GM12878 (cell line): ENCODE results near the gene LAMA4. TPM values are rescaled to one million over a fixed set of nuclear protein-coding genes. Genes with fewer than 3 reads are reported as not detected.

ENCODE experiments used
- ATAC-seq: fragments of 200-7000 bp; cut with Tn5 transposase; 3 replicates; pipeline ENCODE4 v1.9.1; 2020; ENCODE audit warnings: mild to moderate bottlenecking, moderate library complexity
- BruUV-seq: library from RNA; stranded (reverse); fragments of 400-500 nt; replicated peaks from 2 replicates; lab custom pipeline; 2021; lab: Mats Ljungman, UMichigan
- CTCF ChIA-PET: fragments of 300-600 bp; sonication (Branson Sonifier 250); formaldehyde crosslinking; extraction: SDS; loops from one replicate; lab custom pipeline; 2021; ENCODE audit warnings: inconsistent platforms; lab: Yijun Ruan, JAX
- POLR2A ChIA-PET: fragments of 350-600 bp; formaldehyde crosslinking; extraction: SDS; loops from one replicate; lab custom pipeline; 2021; ENCODE audit warnings: inconsistent platforms; lab: Charles Lee
- RAD21 ChIA-PET: fragments of 300-600 bp; sonication (Branson Sonifier 250); formaldehyde crosslinking; loops from one replicate; lab custom pipeline; 2023; ENCODE audit warnings: antibody characterized with exemption; ENCODE audit not compliant: unreplicated experiment; lab: Charles Lee
- SMC1A ChIA-PET: fragments of 300-600 bp; sonication (Branson Sonifier 250); formaldehyde crosslinking; loops from one replicate; lab custom pipeline; 2023; ENCODE audit not compliant: unreplicated experiment, uncharacterized antibody; lab: Charles Lee
- DNase-seq: peaks from one replicate; pipeline ENCODE4 v3.0.0-alpha.2; 2011; ENCODE audit warnings: low read depth, low spot score
- FAIRE-seq: peaks from 3 replicates; lab custom pipeline; 2011; peaks lifted over from hg19 to GRCh38; lab: Jason Lieb, UNC
- H2AFZ ChIP-seq: 2 replicates; pipeline ENCODE4 v1.6.0; 2011; ENCODE audit warnings: low read depth, low read length, control low read depth; ENCODE audit not compliant: control insufficient read depth
- H3K27ac ChIP-seq: 2 replicates; pipeline ENCODE4 v1.5.1; 2011; ENCODE audit warnings: control low read depth; ENCODE audit not compliant: control insufficient read depth, insufficient read depth
- H3K27me3 ChIP-seq, 2 experiments: replicated peaks in 1 of 2; 2 replicates each; pipeline versions ENCODE4 v1.6.0 to v1.6.1; 2011; ENCODE audit warnings: low read length in 1 of 2; ENCODE audit not compliant: control insufficient read depth in 2 of 2, insufficient read depth in 2 of 2
- H3K36me3 ChIP-seq, 2 experiments: 2 replicates each; pipeline ENCODE4 v1.5.1; 2011; ENCODE audit warnings: low read length in 1 of 2; ENCODE audit not compliant: control insufficient read depth in 2 of 2, insufficient read depth in 2 of 2
- H3K4me1 ChIP-seq: 2 replicates; pipeline ENCODE4 v1.6.1; 2011; ENCODE audit warnings: mild to moderate bottlenecking, low read length, moderate library complexity, mixed read lengths; ENCODE audit not compliant: control insufficient read depth, insufficient read depth
- H3K4me2 ChIP-seq: 2 replicates; pipeline ENCODE4 v1.6.0; 2011; ENCODE audit warnings: control low read depth; ENCODE audit not compliant: control insufficient read depth, insufficient read depth
- H3K4me3 ChIP-seq: fragments of 200-600 bp; sonication (generic); 2 replicates; pipeline ENCODE4 v1.5.1; 2016
- H3K79me2 ChIP-seq: 2 replicates; pipeline ENCODE4 v1.6.0; 2011; ENCODE audit warnings: low read length; ENCODE audit not compliant: control insufficient read depth, insufficient read depth
- H3K9ac ChIP-seq: 2 replicates; pipeline ENCODE4 v1.8.0; 2011; ENCODE audit warnings: low read length, control low read depth, mixed read lengths; ENCODE audit not compliant: control insufficient read depth, insufficient read depth
- H3K9me3 ChIP-seq: replicated peaks from 3 replicates; pipeline ENCODE4 v1.5.1; 2011; ENCODE audit warnings: mild to moderate bottlenecking, low read length; ENCODE audit not compliant: control insufficient read depth, insufficient read depth
- H4K20me1 ChIP-seq: 2 replicates; pipeline ENCODE4 v1.6.0; 2011; ENCODE audit not compliant: control insufficient read depth, insufficient read depth
- HDAC6 ChIP-seq: fragments of 200-600 bp; sonication (generic); IDR thresholded peaks from one replicate; pipeline ENCODE4 v1.8.0; 2017; ENCODE audit warnings: antibody characterized with exemption; ENCODE audit not compliant: unreplicated experiment
- PAX8 ChIP-seq: fragments of 450-650 bp; IDR thresholded peaks from 2 replicates; pipeline ENCODE4 v1.6.1; 2017; ENCODE audit warnings: mild to moderate bottlenecking, moderate library complexity
- PML ChIP-seq: IDR thresholded peaks from 2 replicates; pipeline ENCODE4 v1.6.1; 2012; ENCODE audit warnings: low read length, inconsistent platforms
- RUNX3 ChIP-seq: IDR thresholded peaks from 2 replicates; pipeline ENCODE4 v1.6.1; 2012; ENCODE audit warnings: low read length, inconsistent platforms
- YBX1 ChIP-seq: fragments of 450-650 bp; IDR thresholded peaks from 2 replicates; pipeline ENCODE4 v1.6.1; 2016; ENCODE audit warnings: antibody characterized with exemption
- ZBED1 ChIP-seq: IDR thresholded peaks from 2 replicates; pipeline ENCODE4 v1.6.1; 2016; ENCODE audit warnings: borderline replicate concordance
- ZNF207 ChIP-seq: fragments of 450-650 bp; IDR thresholded peaks from 2 replicates; pipeline ENCODE4 v1.6.1; 2014; ENCODE audit warnings: antibody characterized with exemption, mild to moderate bottlenecking, borderline replicate concordance
- WGBS: methylation state at CpG from one replicate; pipeline ENCODE4 v1.1.6; 2016; ENCODE audit warnings: low lambda C conversion rate; ENCODE audit not compliant: insufficient replicate concordance, insufficient coverage; ENCODE audit errors: missing lambda C conversion rate; 5-methylcytosine and 5-hydroxymethylcytosine counted together
- in situ Hi-C: fragments of 300-500 bp; cut with MboI; formaldehyde crosslinking; loops from 9 replicates; pipeline ENCODE4 v1.14.3; 2018; ENCODE audit warnings: mixed read lengths
- intact Hi-C: fragments of 100-400 bp; cut with micrococcal nuclease; formaldehyde crosslinking; loops from one replicate; pipeline ENCODE4 v1.14.2; 2022; ENCODE audit not compliant: unreplicated experiment
- polyA plus RNA-seq, 11 experiments: library from polyadenylated mRNA; depleted of rRNA in 4 of 11; unstranded in 6 of 11; stranded (reverse) in 5 of 11; fragments of >200 nt; fragmentation: Nextera tagmentation in 4 of 11; fragmentation: Illumina TruSeq in 1 of 11; extraction: Ambion mirVana in 4 of 11; extraction: Trizol in 1 of 11; gene quantifications; 1 replicate in 1 of 11; 2 replicates in 10 of 11; pipeline versions ENCODE4 v1.2.1 to v1.2.3, GENCODE V29; 2011 to 2016; ENCODE audit warnings: inconsistent platforms in 2 of 11, missing spikeins in 2 of 11, low read depth in 1 of 11
- total RNA-seq, 4 experiments: library from RNA; depleted of rRNA in 3 of 4; stranded (reverse); fragments of >200 nt in 3 of 4; fragmentation: Illumina TruSeq in 1 of 4; extraction: Trizol in 1 of 4; gene quantifications; 2 replicates each; pipeline versions ENCODE4 v1.2.1 to v1.2.3, GENCODE V29; 2013 to 2021
- TF ChIP-seq, protein P1 (sequence below): IDR thresholded peaks from 2 replicates; pipeline ENCODE4 v1.6.1; 2012; ENCODE audit warnings: mild to moderate bottlenecking, low read depth, low read length
- TF ChIP-seq, protein P2 (sequence below): IDR thresholded peaks from 2 replicates; pipeline ENCODE4 v1.6.1; 2011; ENCODE audit warnings: borderline replicate concordance, low read depth, mild to moderate bottlenecking, moderate library complexity, low read length; ENCODE audit not compliant: insufficient read depth, poor library complexity, severe bottlenecking
- TF ChIP-seq, protein P3 (sequence below): fragments of 450-650 bp; formaldehyde crosslinking; IDR thresholded peaks from 2 replicates; pipeline ENCODE4 v1.4.0; 2020; ENCODE audit warnings: mild to moderate bottlenecking, moderate library complexity
- TF ChIP-seq, protein P4 (sequence below): IDR thresholded peaks from 2 replicates; pipeline ENCODE4 v1.6.1; 2011; ENCODE audit warnings: mild to moderate bottlenecking, low read depth, low read length, moderate library complexity; ENCODE audit not compliant: insufficient replicate concordance
- TF ChIP-seq, protein P5 (sequence below): fragments of 450-650 bp; IDR thresholded peaks from 2 replicates; pipeline ENCODE4 v1.6.1; 2016; ENCODE audit warnings: mild to moderate bottlenecking

Gene LAMA4
- total and polyA plus RNA-seq, 10 of the 15 experiments (the other 5 are each of a cell fraction or from before 2014, with no cell fraction given): 0.11 to 0.21 (median 0.14) TPM; not detected in 7

DNA sequence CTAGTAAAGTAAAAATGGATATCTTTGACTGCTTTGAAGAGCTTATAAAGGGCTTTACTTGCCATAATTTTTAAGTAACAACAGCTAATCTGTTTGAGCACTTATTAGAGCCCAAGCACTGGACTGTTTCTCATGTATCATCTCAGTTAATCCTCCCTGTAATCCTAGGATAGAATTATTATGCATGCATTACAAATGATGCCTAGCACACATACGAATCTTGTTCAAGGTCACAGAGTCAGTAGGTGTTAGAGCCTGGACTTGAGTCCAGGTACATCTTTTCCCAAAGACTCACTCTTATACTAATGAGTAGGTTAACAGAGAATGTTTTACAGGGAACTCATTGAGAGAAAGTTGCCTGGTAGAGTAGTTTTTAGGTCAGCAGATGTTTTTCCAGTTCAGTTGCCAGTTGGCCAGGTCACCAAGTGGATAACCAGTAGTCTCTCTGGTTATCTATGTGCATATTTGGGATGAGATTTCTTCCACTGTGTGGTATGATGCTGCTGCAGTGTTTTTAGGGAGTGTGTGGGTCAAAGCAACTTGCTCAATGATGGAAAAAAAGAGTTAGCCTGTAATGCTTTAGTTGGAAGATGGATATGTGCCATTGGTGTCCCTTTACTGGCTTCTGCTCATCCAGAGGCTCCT is 32.3 kb upstream of the LAMA4 start:
- intact Hi-C loops: no loop called here
- CTCF ChIA-PET: interaction anchor here (1.7 to 2.6 kb wide), 3 partner anchors 9 to 106 kb away, joined by 5 to 8 read pairs (median 7); no protein-coding TSS in a partner anchor
- TF ChIP-seq PML (no peak), PAX8 (no peak), ZNF207 (no peak), YBX1 (no peak), ZBED1 (no peak), RUNX3 (no peak), HDAC6 (no peak)
- TF ChIP-seq, protein P1, sequence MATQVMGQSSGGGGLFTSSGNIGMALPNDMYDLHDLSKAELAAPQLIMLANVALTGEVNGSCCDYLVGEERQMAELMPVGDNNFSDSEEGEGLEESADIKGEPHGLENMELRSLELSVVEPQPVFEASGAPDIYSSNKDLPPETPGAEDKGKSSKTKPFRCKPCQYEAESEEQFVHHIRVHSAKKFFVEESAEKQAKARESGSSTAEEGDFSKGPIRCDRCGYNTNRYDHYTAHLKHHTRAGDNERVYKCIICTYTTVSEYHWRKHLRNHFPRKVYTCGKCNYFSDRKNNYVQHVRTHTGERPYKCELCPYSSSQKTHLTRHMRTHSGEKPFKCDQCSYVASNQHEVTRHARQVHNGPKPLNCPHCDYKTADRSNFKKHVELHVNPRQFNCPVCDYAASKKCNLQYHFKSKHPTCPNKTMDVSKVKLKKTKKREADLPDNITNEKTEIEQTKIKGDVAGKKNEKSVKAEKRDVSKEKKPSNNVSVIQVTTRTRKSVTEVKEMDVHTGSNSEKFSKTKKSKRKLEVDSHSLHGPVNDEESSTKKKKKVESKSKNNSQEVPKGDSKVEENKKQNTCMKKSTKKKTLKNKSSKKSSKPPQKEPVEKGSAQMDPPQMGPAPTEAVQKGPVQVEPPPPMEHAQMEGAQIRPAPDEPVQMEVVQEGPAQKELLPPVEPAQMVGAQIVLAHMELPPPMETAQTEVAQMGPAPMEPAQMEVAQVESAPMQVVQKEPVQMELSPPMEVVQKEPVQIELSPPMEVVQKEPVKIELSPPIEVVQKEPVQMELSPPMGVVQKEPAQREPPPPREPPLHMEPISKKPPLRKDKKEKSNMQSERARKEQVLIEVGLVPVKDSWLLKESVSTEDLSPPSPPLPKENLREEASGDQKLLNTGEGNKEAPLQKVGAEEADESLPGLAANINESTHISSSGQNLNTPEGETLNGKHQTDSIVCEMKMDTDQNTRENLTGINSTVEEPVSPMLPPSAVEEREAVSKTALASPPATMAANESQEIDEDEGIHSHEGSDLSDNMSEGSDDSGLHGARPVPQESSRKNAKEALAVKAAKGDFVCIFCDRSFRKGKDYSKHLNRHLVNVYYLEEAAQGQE: no peak
- TF ChIP-seq, protein P2, sequence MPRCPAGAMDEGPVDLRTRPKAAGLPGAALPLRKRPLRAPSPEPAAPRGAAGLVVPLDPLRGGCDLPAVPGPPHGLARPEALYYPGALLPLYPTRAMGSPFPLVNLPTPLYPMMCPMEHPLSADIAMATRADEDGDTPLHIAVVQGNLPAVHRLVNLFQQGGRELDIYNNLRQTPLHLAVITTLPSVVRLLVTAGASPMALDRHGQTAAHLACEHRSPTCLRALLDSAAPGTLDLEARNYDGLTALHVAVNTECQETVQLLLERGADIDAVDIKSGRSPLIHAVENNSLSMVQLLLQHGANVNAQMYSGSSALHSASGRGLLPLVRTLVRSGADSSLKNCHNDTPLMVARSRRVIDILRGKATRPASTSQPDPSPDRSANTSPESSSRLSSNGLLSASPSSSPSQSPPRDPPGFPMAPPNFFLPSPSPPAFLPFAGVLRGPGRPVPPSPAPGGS: no peak
- TF ChIP-seq, protein P3, sequence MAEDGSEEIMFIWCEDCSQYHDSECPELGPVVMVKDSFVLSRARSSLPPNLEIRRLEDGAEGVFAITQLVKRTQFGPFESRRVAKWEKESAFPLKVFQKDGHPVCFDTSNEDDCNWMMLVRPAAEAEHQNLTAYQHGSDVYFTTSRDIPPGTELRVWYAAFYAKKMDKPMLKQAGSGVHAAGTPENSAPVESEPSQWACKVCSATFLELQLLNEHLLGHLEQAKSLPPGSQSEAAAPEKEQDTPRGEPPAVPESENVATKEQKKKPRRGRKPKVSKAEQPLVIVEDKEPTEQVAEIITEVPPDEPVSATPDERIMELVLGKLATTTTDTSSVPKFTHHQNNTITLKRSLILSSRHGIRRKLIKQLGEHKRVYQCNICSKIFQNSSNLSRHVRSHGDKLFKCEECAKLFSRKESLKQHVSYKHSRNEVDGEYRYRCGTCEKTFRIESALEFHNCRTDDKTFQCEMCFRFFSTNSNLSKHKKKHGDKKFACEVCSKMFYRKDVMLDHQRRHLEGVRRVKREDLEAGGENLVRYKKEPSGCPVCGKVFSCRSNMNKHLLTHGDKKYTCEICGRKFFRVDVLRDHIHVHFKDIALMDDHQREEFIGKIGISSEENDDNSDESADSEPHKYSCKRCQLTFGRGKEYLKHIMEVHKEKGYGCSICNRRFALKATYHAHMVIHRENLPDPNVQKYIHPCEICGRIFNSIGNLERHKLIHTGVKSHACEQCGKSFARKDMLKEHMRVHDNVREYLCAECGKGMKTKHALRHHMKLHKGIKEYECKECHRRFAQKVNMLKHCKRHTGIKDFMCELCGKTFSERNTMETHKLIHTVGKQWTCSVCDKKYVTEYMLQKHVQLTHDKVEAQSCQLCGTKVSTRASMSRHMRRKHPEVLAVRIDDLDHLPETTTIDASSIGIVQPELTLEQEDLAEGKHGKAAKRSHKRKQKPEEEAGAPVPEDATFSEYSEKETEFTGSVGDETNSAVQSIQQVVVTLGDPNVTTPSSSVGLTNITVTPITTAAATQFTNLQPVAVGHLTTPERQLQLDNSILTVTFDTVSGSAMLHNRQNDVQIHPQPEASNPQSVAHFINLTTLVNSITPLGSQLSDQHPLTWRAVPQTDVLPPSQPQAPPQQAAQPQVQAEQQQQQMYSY (CRISPR knock-in tag): no peak
- TF ChIP-seq, protein P4, sequence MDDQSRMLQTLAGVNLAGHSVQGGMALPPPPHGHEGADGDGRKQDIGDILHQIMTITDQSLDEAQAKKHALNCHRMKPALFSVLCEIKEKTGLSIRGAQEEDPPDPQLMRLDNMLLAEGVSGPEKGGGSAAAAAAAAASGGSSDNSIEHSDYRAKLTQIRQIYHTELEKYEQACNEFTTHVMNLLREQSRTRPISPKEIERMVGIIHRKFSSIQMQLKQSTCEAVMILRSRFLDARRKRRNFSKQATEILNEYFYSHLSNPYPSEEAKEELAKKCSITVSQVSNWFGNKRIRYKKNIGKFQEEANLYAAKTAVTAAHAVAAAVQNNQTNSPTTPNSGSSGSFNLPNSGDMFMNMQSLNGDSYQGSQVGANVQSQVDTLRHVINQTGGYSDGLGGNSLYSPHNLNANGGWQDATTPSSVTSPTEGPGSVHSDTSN: no peak
- TF ChIP-seq, protein P5, sequence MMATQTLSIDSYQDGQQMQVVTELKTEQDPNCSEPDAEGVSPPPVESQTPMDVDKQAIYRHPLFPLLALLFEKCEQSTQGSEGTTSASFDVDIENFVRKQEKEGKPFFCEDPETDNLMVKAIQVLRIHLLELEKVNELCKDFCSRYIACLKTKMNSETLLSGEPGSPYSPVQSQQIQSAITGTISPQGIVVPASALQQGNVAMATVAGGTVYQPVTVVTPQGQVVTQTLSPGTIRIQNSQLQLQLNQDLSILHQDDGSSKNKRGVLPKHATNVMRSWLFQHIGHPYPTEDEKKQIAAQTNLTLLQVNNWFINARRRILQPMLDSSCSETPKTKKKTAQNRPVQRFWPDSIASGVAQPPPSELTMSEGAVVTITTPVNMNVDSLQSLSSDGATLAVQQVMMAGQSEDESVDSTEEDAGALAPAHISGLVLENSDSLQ: no peak

More for the DNA sequence above, 32.3 kb upstream of the LAMA4 start:
- DNase-seq (no peak), ATAC-seq (no peak), FAIRE-seq (no peak)
- in situ Hi-C loops: no loop called here
- Histone ChIP-seq H4K20me1 (no peaks in the 10 kb centered on the region), H3K4me3 (no peak overlapping the region), H3K79me2 (no peaks in the 10 kb centered on the region), H3K4me2 (no peak overlapping the region), H3K27me3 (no peaks in the 10 kb centered on the region), H3K36me3 (no peaks in the 10 kb centered on the region), H3K9ac (no peak overlapping the region), H2AFZ (no peak overlapping the region), H3K4me1 (no peaks in the 10 kb centered on the region), H3K27ac (no peak overlapping the region), H3K9me3 (no peaks in the 10 kb centered on the region)
- ChIA-PET RAD21 (no interaction called here), SMC1A (interaction anchor here (1.2 to 2.1 kb wide), 3 partner anchors 25 to 124 kb away, joined by 4 to 6 read pairs (median 5); no protein-coding TSS in a partner anchor), POLR2A (no interaction called here)
- 5% methylated on average over 1 of the region's 1 CpG for WGBS
- BruUV-seq: no TSS peak
